NCI-H2107 (cell line): ENCODE measurements around the gene NACC2.

Experiments
- DNase-seq: peaks from one replicate; lab custom pipeline; 2025; lab: John Stamatoyannopoulos, UW

Gene NACC2

GRCh38 chr9:136129176-136129575, 34.1 kb upstream of the NACC2 start:
- DNase-seq, result no peak

GRCh38 chr9:136128436-136128835, 33.3 kb upstream of the NACC2 start:
- no peak for DNase-seq

DNA sequence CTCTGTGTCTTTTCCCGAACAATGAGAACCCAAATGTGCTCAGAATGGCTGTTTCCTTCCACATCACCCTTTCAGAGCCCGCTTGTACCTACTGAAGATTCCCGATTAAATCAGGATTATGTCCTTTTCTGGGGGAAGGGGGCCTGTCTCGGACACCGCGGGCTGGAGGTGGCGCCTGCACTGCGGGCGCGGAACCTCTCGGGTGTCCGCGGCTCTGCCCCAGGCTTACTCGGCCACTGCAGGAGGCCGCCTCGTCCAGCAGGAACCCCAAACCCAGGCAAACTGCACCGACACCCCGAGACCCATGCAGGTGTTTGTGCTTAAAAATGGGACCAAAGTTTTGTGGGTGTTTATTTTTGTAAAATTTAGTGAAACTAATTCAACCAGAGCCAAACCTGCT, 32.2 kb upstream of the NACC2 start:
- DNase-seq, result no peak

GRCh38 chr9:136124976-136125692, 30.0 kb upstream of the NACC2 start:
- no peak for DNase-seq

DNA sequence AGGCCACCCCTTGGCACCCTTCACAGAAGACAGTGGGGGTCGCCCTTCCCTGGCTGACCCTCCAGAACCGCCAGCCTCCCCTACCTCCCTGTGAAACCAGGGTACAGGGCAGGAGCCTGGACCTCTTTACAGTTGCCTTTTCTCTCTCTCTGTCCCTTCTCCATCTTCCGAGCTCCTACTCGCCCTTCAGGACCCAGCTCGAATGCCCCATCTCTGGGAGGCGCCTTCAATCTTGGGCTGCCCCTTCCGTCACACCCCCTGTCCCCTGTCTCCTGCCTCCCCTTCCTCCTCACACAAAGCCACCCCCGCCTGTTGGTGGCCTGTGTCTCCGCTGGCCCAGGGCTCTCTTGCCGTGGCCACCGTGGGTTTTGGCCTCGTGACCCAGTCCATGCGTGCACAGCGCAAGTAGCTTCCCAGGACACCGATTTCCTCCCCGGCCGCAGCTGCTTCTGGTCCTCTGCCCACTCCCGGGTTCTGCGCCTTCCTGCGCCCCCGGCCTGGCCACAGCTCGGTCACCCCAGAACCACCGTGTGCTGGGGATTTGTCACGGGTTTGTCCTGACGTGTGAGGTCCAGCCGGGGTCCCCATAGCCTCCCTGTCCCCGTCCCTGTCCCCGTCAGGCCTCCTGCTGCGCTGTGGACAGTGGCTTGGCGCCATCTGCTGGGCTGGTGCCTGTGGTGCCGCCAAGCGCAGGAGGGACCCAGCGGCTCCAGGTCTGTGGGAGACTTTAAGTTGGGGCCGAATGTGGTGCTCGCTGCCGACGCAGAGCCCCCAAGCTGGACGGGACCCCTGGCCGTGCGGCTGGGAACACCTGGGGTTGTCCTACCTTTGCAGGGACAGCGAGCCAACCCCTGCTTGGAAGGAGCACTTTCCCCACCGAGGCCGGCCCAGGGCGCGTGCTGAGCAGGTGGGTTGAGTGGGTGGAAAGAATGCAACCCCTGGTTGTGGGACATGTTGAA, 27.6 kb upstream of the NACC2 start:
- DNase-seq, result peak; percentile 46

DNA sequence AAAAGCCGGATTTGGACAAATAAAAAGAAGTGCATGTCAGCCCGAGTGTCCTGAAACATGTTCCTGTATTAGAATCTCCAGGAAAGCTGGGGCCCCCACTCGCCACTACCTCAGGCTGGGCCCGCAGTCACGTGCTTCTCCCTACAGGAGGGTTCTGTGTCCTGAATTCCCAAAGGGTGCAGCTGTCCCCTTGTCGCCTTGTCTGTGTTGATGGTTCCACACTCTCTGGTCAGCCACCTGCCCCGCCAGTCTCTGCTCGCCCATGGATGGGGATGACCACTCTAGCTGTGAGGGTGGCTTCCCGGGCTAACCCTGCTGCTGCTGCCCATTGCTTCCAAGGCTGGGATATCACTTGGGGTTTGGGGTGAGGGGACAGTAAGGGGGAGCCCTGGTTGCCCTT, 26.7 kb upstream of the NACC2 start:
- no peak for DNase-seq

DNA sequence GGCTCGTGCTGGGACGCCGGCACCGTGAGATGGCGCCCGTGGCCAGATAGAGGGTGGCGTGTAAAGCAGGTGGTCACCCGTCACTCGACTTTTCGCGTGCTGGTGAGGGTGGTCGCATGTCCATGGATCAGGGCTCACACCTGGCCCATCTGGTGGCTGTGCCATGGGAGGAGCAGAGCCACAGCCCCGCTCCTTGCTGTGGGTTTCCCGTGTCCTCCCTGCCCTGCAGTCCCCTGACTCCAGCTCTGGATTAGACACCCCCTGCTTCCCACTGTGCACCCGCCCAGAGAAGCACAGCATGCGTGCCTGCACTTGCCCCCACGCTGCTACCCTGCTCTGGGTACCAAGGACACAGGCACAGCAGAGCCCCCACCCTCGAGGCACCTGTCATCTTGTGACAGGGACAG, 25.4 kb upstream of the NACC2 start:
- no peak for DNase-seq

- DNase-seq, result no peak
These were observed 24.8 kb upstream of the NACC2 start for GRCh38 chr9:136119883-136120393.

- no peak for DNase-seq
These were observed 24.2 kb upstream of the NACC2 start for GRCh38 chr9:136119061-136119882.

GRCh38 chr9:136118320-136119060, 23.4 kb upstream of the NACC2 start, which contains the start of gene TMEM250:
TSS of gene TMEM250 (minus strand) at chr9:136118875. CDS start at chr9:136116900, 1,975 bp downstream.
- peak; percentile 98 for DNase-seq

- DNase-seq, result no peak
These were observed 22.8 kb upstream of the NACC2 start for GRCh38 chr9:136117916-136118319.

DNA sequence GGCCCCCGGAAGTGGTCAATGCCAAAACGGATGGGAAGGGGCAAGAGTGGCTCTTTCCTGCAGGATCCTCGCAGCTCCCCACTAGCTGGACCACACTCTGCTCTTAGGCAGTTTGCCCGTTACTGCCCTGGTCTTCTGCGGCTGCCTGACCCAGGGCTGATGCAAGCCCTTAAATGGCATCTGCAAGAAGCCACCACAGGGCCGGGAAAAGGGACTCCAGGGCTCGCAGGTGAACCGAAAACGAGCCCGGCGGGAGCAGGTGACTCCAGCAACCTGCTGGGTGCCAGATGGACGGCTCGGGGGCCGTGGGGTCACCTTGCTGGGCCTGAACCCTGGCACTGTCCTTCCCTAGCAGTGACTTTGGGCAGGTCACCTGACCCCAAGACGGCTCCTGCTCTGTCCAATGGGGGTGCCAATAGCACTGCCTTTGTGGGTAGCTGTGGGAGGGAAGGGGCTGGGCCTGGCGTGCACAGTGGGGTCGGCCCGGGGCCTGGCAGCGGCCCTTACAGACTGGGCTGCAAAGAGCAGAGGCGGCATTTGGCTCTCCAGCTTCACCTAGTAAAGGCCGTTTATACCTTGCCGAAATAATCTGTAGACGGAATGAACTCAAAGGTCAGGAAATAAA, 22.3 kb upstream of the NACC2 start:
- no peak for DNase-seq

- no peak for DNase-seq
These were observed 21.4 kb upstream of the NACC2 start for GRCh38 chr9:136116360-136117098.

GRCh38 chr9:136115641-136116359, 20.7 kb upstream of the NACC2 start:
- DNase-seq, result no peak

- DNase-seq, result no peak
These were observed 20.1 kb upstream of the NACC2 start for GRCh38 chr9:136115206-136115605.

- no peak for DNase-seq
These were observed 19.5 kb upstream of the NACC2 start for GRCh38 chr9:136114610-136115009.

DNA sequence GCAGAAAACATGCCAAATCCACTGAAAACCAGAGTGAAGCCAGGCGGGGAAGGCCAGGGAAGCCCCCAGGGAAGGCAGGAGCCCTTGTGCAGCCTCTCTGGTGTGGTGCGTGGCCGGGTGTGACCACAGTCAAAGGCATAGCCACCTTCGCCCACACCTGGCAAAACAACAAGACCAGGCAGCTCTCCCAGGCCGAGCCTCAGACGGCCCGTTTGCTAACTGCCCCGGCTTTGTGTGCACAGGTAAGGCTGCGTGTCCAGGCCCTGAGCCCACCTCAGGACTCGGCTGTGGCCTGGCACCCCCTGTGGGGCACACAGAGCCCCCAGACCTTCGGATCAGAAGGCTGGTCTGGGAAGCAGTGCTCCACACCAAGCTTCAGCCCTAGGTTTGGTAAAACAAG, 17.5 kb upstream of the NACC2 start:
- DNase-seq, result no peak

- no peak for DNase-seq
These were observed 16.8 kb upstream of the NACC2 start for GRCh38 chr9:136111910-136112309.

DNA sequence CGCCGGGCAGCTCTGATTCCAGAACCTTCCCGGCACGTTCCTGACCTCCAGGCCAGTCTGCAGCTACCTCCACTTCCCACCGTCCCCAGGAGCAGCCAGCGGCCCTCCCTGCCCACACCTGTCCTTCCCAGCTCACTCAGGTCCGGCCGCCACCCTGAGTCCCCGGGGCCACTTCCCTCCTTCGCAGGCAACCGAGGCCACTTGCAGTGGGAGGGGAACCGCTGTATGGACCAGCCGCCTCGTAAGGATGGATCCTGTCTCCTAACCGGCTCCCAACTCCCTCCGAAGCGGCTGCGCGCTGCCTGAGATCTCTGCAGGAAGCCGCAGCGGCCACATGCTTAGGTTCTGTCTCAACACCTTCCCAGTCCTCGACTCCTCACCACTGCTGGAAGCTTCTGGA, 16.1 kb upstream of the NACC2 start:
- no peak for DNase-seq
